ENCODE measurements around the gene OR4A15. TPM values are rescaled to one million over a fixed set of nuclear protein-coding genes. Genes with fewer than 3 reads are reported as not detected.

Gene OR4A15
- total RNA-seq (2021; ENCODE audit: unreplicated experiment) = not detected
- polyA plus RNA-seq (2012; ENCODE audit: insufficient read length) = not detected
- not detected for Bru-seq, nascent RNA
- BruChase-seq, experiment 1, labeled RNA remaining after a 2-hour chase = not detected
- not detected for BruChase-seq, experiment 2, labeled RNA remaining after a 6-hour chase
- long read RNA-seq = 0 reads

DNA sequence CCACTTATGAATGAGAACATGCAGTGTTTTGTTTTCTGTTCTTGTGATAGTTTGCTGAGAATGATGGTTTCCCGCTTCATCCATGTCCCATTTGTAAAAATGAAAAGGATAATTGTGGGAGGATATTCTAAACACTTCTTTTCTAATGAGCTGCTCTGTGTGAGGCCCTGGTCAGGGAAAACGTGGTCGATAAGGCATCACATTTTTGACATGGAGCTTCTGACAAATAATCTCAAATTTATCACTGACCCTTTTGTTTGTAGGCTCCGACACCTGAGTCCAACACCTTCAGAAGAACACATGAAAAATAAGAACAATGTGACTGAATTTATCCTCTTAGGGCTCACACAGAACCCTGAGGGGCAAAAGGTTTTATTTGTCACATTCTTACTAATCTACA is at the start of gene OR4A15:
OR4A15 (plus strand) TSS at position 301 of the 400 bp plus-strand sequence; CDS start at position 301, 0 bp downstream.
- TF ChIP-seq POLR2AphosphoS5 (IDR thresholded peaks at IDR 0.05; ENCODE audit: low read depth, low read length) (no peak), TCF7L2 (IDR thresholded peaks at IDR 0.05; ENCODE audit: low read depth, low read length) (no peak), SIN3A (IDR thresholded peaks at IDR 0.05; ENCODE audit: borderline replicate concordance, insufficient read depth, low read depth, low read length) (no peak)
- TF ChIP-seq, protein P1, sequence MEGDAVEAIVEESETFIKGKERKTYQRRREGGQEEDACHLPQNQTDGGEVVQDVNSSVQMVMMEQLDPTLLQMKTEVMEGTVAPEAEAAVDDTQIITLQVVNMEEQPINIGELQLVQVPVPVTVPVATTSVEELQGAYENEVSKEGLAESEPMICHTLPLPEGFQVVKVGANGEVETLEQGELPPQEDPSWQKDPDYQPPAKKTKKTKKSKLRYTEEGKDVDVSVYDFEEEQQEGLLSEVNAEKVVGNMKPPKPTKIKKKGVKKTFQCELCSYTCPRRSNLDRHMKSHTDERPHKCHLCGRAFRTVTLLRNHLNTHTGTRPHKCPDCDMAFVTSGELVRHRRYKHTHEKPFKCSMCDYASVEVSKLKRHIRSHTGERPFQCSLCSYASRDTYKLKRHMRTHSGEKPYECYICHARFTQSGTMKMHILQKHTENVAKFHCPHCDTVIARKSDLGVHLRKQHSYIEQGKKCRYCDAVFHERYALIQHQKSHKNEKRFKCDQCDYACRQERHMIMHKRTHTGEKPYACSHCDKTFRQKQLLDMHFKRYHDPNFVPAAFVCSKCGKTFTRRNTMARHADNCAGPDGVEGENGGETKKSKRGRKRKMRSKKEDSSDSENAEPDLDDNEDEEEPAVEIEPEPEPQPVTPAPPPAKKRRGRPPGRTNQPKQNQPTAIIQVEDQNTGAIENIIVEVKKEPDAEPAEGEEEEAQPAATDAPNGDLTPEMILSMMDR (IDR thresholded peaks at IDR 0.05) = no peak
- TF ChIP-seq, protein P2, sequence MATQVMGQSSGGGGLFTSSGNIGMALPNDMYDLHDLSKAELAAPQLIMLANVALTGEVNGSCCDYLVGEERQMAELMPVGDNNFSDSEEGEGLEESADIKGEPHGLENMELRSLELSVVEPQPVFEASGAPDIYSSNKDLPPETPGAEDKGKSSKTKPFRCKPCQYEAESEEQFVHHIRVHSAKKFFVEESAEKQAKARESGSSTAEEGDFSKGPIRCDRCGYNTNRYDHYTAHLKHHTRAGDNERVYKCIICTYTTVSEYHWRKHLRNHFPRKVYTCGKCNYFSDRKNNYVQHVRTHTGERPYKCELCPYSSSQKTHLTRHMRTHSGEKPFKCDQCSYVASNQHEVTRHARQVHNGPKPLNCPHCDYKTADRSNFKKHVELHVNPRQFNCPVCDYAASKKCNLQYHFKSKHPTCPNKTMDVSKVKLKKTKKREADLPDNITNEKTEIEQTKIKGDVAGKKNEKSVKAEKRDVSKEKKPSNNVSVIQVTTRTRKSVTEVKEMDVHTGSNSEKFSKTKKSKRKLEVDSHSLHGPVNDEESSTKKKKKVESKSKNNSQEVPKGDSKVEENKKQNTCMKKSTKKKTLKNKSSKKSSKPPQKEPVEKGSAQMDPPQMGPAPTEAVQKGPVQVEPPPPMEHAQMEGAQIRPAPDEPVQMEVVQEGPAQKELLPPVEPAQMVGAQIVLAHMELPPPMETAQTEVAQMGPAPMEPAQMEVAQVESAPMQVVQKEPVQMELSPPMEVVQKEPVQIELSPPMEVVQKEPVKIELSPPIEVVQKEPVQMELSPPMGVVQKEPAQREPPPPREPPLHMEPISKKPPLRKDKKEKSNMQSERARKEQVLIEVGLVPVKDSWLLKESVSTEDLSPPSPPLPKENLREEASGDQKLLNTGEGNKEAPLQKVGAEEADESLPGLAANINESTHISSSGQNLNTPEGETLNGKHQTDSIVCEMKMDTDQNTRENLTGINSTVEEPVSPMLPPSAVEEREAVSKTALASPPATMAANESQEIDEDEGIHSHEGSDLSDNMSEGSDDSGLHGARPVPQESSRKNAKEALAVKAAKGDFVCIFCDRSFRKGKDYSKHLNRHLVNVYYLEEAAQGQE (IDR thresholded peaks at IDR 0.05; ENCODE audit: insufficient read depth in 1 of 2, low read depth in 2 of 2, low read length in 1 of 2) = no peak
- no peak for ATAC-seq

DNA sequence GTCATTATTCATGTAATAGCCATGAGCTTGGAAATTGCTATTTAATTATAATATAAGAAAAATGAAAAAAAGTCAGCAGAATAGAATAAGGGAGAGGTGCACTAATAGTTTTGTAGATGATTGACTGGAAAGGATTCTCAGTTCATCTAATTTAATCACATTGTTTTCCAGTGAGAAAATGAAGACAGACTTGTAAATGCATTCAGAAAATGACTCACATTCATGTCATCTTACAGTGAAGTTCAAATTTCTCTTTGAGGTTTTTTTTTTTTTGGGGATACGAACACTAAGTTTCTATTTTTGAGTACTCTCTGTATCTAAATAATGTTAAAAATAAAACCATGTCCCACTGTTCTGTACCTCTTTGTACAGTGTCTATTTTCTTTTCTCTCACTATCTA is 43.3 kb upstream of the OR4A15 start:
- no peak overlapping the region for H3K4me3 ChIP-seq (ENCODE audit: low read depth in 2 of 2, low read length in 2 of 2)
- TF ChIP-seq POLR2AphosphoS5 (IDR thresholded peaks at IDR 0.05; ENCODE audit: low read depth, low read length) (no peak), SIN3A (IDR thresholded peaks at IDR 0.05; ENCODE audit: borderline replicate concordance, insufficient read depth, low read depth, low read length) (no peak), TCF7L2 (IDR thresholded peaks at IDR 0.05; ENCODE audit: low read depth, low read length) (no peak)
- TF ChIP-seq, protein P1 (IDR thresholded peaks at IDR 0.05) = no peak
- TF ChIP-seq, protein P2 (IDR thresholded peaks at IDR 0.05; ENCODE audit: insufficient read depth in 1 of 2, low read depth in 2 of 2, low read length in 1 of 2) = no peak
- H3K27ac ChIP-seq (ENCODE audit: low read length) = no peak overlapping the region
- no peaks in the 10 kb centered on the region for H3K27me3 ChIP-seq (ENCODE audit: control insufficient read depth, insufficient read depth, low read length)
- H3K4me1 ChIP-seq (ENCODE audit: control insufficient read depth, insufficient read depth, low read length) = no peaks in the 10 kb centered on the region
- ChIA-PET CTCF (no interaction called here), POLR2A (no interaction called here)
- in situ Hi-C loops (cut with HindIII; ENCODE audit: low pct_unique_long_range_greater_than_20kb, low sequenced_read_pairs) = no loop called here
- ATAC-seq (no peak), DNase-seq (ENCODE audit: low read depth, low spot score) (no peak)
- H3K9me3 ChIP-seq (ENCODE audit: control insufficient read depth, insufficient read depth, low read depth, low read length) = no peaks in the 10 kb centered on the region
- no TSS peak for BruUV-seq (replicated peaks)
- H3K36me3 ChIP-seq (ENCODE audit: control insufficient read depth, insufficient read depth, low read length) = no peaks in the 10 kb centered on the region
- intact Hi-C loops (cut with micrococcal nuclease; ENCODE audit: unreplicated experiment) = no loop called here

More for the DNA sequence above, at the start of gene OR4A15:
- no peaks in the 10 kb centered on the region for H3K27me3 ChIP-seq (ENCODE audit: control insufficient read depth, insufficient read depth, low read length)
- no peak within 1 kb of the TSS for H3K4me3 ChIP-seq (ENCODE audit: low read depth in 2 of 2, low read length in 2 of 2)
- POLR2A ChIA-PET = no interaction called here
- no peaks in the 10 kb centered on the region for H3K36me3 ChIP-seq (ENCODE audit: control insufficient read depth, insufficient read depth, low read length)
- BruUV-seq (replicated peaks) = no TSS peak
- intact Hi-C loops (cut with micrococcal nuclease; ENCODE audit: unreplicated experiment) (loop anchor here (10.0 kb wide), 1 partner anchor 237 kb away; the partner anchor contains the start of gene OR4C11), in situ Hi-C loops (cut with HindIII; ENCODE audit: low pct_unique_long_range_greater_than_20kb, low sequenced_read_pairs) (no loop called here)
- no peaks in the 10 kb centered on the region for H3K4me1 ChIP-seq (ENCODE audit: control insufficient read depth, insufficient read depth, low read length)
- no peaks in the 10 kb centered on the region for H3K9me3 ChIP-seq (ENCODE audit: control insufficient read depth, insufficient read depth, low read depth, low read length)
- no peak for DNase-seq (ENCODE audit: low read depth, low spot score)
- CTCF ChIA-PET = no interaction called here
- no peak within 1 kb of the TSS for H3K27ac ChIP-seq (ENCODE audit: low read length)
